Fibroblast of upper back skin (primary cell): Measurements from ENCODE around the gene RSPH9.
A peak's percentile ranks its signal among the peaks of the same experiment; 100 is the strongest.
"Not testable (repeated sequence)": the region's sequence is repeated elsewhere in the genome, so short reads cannot be mapped to it uniquely, and the experiment has no call there.

Source experiments
- DNase-seq: peaks from one replicate; pipeline ENCODE4 v3.0.0-alpha.2; 2013

RSPH9 gene

DNA sequence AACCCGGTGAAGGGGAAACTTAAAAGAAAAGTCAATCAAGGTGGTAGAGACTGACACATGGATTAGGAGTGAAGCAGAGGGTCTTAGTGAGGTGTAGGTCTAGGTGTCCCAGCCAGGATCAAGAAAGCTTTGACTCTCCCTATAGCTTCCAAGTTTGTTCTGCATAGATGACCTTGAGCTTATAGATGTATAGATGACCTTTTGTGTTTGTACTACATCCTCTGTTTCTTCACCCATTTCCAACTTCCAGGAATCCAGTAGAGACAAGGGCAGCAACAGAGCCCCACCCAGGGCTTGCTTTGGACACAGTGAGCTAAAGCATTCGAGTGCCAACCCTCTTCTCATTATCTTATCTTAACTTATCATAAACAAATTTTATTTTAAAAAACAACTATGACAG, 44.6 kb downstream of the RSPH9 start:
- DNase-seq = no peak

DNA sequence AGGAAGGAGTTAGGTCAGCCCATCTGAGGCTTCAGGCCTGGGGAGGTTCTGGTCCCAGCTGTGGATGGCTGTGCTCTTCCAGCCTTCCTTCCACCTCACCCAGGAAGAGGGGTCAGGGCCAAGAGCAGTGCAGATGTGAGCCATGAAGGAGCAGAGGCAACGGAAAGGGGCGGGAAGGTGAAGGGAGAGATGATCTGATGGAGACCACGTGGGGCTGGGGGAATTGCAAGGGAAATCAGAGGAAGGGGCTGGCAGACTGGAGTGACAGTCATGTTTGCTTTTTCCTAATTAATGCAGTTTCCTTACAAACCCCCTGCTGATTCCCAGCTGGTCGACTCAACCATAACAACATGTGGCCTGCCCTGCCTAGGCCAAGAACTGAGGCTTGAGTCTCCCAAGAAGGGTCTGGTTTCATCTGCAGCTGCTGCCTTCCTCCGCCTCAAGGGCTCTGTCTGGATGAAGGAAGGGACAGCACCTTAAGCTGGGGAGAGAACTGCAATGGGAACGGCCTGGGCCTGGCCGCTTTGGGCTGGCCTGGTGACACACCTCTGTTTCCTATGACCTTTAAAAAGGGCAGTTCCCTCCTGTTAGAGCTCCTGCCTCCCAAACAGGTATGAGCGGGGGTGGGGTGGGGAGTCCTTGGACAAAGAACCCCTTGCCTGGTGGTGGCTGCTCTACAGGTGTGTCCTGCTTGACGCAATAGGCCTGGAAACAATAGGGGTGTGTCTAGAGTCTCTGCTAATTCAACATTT, 50.6 kb downstream of the RSPH9 start:
- no peak for DNase-seq

DNA sequence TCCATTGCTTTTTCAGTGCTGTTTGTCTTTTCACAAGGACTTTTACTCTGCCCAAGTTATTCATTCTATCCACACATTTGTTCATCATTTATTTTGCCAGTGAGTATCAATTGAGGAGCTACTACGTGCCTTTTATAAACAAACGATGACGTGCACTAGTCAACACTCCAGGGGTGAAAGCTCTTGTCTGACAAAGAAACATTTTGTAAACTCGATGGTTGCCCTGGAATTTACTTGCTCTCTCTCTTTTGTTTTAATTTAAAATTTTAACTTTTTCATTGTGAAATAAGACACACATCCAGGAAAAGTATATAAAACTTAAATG, 51.1 kb downstream of the RSPH9 start:
- DNase-seq = no peak

DNA sequence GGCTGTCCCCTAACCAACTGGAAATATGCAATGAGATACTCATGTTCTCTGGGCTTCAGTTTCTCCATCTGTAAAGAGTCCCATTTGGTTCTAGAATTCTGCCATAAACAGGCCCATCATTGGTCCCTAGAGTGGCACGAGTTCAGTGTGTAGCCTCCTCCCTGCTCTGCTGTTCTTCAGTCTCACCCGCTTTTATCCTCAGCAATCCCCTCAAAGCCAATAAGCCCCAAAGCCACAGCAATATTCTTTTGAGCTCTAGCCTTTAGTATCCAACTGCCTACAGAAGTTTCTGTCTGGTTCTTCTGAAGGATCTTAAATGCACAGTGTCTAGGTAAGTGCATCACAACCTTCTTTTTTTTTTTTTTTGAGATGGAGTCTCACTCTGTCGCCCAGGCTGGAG, 52.6 kb downstream of the RSPH9 start:
- DNase-seq = no peak

DNA sequence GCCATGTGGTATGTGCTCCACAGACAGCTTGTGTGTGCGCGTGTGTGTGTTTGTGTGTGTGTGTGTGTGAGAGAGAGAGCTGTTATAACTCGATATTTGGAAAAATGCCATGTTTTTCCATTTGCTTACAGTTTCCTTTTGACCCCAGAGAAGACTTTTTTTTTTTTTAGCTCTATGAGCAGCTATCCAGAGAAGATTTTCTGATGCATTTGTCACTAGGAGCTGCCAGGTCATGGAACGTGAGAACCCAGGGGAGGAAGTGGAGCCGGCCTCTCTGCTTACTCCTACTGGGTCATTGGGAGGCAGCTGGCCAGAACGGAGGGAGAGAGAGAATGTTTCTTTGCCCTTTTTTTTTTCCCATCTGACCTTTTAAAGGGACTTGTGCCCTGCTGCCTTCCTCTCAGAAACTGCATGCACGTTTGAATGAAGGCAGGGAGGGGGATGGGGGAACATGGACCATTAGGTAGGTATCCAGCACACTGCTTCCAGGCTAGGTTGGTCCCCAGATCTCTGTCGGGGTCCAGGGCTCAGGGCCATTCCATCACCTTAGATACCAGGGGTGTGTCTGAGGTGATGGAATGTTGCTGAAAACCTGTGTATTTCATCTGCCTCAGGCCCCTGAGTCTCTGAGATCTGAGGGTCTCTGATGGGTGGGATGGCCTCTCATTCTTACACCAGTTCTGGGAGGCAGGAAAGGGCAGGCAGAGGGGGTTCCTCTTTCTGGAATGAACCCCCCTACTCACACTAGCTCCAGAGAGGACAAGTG, 53.9 kb downstream of the RSPH9 start:
- peak; percentile 33 for DNase-seq

DNA sequence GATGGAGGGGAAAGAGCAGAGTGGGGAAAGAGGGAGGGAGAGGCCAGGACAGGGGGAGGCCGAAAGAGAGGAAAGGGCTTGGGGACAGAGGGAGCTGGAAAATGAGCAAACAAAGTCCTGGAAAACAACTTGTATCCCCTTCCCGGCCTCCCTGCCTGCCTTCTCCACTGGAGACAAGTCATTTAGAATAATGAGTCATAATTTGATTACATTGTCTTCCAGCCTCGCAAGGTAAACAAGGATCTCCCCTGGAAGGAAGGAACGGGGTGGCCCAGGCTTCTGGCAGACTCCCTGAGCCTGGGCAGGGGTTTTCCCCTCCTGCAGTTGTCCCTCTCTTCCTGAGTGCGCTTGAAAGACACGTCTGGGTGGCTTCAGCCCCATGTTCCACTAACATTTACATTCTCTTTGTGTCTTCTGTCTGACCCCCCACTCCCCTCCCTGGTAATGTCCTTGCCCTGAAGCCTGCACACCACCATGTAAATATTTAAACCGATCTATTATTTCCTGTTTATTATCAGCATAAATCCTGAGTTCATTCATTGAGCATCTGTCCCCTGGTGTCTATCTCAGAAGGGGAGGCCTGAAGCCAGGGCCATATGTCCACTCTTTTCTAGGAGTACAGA, 54.8 kb downstream of the RSPH9 start:
- no peak for DNase-seq

DNA sequence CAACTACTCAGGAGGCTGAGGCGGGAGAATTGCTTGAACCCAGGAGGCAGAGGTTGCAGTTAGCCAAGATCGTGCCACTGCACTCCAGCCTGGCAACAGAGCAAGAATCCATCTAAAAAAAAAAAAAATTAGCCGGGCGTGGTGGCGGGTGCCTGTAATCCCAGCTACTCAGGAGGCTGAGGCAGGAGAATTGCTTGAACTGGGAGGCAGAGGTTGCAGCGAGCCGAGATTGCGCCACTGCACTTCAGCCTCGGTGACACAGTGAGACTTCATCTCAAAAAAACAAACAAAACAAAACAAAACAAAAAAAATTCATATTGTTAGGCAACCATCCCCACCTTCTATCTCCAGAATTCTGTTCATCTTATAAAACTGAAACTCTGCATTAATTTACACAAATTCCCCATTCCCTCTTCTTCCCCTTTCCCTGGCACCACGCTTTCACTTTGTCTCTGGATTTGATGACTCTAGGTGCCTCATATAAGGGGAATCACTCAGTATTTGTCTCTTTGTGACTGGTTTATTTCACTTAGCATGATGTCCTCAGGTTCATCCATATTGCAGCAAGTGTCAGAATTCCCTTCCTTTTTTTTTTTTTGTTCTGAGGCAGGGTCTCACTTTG, 56.2 kb downstream of the RSPH9 start:
- DNase-seq = not testable (repeated sequence)

DNA sequence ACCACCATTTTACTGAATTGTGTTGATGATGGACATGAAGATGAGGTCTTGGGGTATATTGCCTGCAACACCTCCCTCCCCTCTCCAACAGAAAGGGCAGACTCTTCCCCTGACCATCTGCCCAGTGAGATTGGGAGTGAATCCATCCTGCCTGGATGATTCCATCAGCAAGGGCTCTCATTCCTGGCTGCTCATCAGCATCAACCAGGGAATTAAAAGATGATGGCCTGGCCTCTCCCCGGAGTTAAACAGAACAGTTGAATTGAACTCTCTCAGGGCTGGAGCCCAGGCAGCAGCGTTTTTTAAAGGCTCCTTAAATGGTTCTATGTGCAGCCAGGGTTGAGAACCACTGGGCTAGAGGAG, 57.3 kb downstream of the RSPH9 start:
- DNase-seq = no peak

DNA sequence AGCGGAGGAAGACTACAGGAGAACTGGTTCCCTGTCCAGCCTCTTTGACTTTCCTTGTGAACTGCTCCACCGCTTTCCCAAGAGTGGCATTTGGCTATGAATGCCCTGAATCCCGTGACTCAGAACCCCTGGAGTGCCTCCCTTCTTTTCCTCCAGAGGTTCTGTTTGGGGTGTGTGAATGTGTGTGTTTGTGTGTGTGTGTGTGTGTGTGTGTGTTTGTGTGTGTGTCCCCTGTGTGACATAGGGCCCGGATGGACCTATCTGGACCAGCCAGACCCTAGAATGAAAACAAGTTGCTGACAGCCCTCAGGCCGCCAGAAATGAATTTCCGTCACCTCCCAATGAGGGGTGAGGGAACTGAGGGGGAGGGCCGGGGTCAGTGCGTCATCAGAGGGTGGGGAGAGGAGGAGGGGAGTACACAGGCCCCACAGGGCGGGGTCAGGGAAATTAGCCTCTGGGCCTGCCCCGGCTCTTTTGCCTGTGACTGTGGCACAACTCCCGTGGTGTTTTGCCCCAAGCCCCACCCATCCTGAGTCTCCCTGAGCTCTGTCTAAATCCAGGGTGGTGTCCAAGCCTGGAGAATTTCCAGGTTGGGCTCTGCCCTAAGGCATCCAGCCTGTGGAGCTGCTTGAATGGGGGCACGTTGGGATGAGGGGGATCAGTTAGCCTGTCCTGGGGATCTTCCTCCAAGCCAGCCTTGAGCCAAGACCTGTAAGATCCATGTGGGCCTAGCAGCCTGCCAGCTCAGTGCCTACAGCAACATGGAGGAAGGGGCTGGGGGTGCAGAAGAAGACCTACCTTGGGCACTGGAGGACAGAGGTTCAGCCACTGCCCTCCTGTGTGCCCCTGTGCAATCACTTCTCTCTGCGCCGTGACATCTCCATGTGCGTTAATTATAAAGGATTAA, 58.0 kb downstream of the RSPH9 start:
- peak; percentile 93 for DNase-seq

DNA sequence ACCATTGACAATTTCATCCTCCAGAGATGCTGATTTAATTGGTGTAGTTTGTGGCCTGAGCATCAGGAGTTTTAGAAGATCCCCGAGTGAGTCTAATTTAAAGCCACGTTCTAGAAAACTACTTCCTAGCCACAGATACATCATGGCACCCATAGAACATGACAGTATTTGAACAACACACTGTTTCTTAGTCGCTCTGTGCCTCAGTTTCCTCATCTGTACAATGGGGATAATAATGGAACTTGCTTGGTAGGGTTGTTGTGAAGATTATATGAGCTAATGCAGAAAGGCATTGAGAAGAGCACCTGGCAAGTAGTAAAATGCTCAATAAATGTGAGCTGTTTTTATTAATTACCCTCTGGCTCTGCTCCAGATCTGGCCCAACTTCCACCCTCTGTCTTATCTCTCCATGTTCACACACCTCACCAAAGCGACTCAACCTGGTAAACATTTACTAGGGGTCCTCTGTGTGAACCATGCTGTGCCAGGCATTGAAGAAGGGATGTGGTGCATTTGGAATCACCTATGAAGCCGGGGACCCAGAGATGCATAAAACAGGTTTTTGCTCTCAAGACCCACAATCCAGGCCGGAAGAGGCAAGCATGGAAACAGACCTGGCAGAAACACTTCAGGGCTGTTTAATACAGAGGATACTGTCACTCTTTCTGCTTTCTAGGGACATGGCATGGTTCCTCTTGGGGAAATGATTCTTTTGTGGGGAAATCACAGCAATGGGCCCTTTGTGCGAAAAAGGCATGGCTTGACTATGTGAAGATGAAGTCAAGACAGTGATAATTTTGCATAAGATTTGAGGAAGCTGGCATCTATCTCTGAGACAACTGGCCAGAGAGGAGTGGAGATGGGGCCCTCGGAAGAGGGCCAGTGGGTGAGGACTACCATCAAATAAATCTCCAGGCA, 58.9 kb downstream of the RSPH9 start:
- no peak for DNase-seq

DNA sequence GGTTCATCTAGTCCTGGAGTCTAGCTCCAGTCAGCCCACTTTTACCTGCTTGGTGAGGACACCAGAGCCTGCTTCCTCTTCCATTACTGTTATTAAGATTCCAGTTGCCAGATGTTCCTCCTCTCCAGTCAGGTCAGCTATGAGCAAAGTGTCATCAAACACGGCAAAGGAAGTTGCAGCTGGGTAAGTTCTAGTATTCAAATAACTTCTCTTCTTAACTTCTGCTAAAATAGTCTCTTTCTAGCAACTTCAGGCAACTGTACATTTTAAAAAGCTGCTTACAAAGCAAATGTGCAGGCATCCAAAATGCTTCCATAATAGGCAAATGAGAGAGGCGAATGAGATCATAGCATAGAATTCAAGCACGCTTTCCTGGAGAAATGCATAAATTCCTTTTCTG, 61.2 kb downstream of the RSPH9 start:
- no peak for DNase-seq

DNA sequence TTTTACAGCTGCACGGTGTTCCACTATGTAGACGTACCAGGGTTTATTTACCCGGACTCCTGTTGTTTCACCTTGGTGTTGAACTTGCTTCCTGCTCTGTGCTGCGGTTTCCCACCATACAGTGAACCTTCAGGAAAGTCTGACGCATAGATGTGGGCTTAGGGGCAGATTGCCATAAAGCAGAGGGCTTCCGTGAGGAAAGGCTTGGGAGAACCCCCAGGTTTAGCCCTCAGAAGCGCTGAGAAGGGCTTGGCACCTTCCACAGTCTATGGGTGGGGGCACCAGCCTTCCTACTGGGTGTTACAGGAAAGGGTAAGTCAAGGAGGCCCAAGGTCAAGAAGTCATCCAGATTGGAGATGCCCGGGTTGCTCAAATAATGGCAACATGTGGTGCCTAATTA, 62.0 kb downstream of the RSPH9 start:
- no peak for DNase-seq

DNA sequence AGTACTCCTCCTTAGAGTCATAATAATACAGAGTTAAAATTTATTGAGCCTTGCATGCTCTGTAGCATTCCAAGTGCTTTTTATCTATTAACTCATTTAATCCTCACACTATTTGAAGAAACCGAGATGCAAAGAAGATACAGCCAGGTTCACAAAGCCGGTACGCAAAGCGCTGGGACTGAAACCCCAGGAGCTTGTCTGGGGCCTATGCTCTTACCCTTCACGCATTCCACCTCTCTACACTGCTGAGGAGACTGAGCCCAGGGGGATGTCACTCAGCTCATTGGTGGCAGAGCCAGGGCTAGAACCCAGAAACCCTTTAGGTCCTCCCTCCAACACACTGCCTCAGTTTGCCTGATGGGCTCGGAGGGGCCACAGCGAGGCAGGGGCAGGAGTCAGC, 62.4 kb downstream of the RSPH9 start:
- DNase-seq = no peak

DNA sequence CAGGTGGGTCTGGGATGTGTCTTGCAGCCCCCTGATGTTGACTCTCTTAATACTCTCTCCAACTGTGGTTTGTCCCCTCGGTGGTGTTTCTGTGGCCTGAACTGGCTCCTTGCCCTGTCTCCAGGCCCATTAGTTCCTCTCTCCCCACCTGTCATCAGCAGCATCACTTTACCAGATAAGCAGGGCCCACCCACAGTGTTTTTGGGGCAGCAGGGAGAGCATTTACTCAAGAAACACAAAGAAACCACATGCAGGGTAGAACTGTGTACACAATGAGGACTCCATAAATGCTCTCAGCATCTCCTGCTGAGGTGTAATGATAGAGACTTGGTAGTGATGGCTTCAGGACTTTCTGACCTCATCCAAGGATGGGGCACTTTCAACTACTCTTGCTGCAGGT, 62.9 kb downstream of the RSPH9 start:
- no peak for DNase-seq

DNA sequence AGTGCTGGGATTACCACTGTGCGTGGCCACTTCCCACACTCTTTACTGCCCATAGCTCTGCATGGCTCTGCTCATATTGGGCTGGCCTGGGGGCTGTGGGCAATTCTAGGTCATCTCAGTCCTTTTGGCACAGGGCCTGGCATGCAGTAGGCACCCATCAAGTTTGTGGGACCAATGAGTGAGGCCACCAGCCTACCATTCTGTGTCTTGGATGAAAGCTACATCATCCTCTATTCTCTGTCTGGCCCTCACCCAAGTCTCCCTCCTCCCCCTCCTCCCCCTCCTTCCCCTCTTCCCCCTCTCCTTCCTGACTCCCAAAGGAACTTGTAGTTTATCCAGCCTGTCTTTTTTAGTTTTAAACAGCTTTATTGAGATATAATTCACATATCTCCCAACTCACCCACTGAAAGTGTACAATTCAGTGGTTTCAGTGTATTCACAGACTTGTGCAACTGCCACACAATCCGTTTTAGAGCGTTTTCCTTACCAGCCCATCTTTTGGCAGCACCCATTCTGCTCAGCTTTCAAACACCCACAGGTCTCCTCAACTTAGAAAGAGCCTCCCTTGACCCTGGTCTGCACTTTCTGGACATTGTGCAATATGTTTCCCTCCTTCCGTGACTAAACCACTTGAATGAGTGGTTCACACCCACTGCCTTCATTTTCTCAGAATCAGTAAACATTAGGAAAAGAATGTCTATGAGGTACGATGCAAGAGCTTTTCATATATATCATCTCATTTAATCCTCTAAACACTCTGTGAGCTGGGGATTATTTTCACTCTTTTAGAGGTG, 64.2 kb downstream of the RSPH9 start:
- peak; percentile 55 for DNase-seq

DNA sequence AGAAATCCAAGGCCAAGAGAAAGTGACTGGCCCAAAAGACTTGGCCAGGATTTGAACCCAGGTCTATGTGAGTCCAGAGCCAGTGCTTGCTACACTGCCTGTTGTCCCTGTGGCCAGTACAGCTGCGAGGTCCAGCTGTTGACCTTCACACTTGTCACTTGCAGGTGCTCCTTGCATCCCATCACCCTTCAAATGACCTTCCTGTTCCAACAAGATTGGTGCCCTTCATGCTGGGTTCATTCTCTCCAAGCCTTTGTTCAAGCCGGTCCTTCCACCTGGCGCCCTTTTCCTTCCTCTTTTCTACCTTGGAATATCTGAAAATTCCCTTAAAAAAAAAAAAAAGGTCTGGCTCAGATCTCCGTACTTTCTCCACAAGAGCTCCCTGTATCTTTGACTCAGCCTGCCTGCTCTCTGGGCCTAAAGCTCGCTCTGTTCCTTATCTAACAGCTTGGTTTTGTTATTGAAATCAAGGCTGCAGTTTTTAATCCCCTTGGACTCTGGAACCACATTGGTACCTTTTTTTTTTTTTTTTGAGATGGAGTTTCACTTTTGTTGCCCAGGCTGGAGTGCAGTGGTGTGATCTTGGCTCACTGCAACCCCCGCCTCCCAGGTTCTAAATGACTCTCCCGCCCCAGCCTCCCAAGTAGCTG, 64.9 kb downstream of the RSPH9 start:
- DNase-seq = no peak

DNA sequence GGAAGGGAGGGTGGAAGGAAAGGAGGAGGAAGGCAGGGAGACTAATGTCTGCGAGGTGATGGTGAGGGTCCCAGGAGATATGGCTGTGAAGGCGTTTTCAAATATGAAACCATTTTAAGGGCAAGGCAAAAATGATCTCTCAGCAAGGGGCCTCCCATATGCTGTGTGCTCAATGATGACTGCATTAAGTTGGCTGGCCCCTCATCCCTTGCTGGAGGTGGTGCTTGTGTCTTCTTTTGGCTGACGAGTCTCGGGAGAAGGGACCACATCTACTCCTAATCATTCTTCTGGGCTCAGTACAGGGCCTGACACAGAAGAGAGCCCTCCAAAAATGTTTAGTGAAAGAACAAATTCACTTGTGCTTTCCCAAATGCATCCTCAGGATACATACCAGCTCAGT, 65.7 kb downstream of the RSPH9 start:
- DNase-seq = no peak

DNA sequence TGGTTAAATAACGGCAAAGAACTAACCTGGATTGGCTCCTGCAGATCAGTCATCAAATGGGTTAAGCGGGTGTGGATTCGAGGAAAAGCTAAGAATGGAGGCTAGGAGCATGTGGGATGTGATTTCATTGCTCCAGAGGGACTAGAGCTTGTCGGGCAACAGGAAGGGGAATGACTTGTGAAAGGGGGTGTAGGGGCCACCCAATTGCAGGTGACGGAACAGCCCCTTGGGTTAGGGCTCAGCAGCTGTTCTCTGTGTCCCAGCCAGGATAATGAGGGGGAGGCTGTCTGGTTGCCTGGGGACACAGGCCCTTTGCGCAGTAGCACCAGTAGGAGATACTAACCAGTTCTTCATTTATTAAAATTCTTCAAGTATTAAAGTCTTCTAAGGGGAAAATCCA, 67.7 kb downstream of the RSPH9 start:
- DNase-seq = no peak

DNA sequence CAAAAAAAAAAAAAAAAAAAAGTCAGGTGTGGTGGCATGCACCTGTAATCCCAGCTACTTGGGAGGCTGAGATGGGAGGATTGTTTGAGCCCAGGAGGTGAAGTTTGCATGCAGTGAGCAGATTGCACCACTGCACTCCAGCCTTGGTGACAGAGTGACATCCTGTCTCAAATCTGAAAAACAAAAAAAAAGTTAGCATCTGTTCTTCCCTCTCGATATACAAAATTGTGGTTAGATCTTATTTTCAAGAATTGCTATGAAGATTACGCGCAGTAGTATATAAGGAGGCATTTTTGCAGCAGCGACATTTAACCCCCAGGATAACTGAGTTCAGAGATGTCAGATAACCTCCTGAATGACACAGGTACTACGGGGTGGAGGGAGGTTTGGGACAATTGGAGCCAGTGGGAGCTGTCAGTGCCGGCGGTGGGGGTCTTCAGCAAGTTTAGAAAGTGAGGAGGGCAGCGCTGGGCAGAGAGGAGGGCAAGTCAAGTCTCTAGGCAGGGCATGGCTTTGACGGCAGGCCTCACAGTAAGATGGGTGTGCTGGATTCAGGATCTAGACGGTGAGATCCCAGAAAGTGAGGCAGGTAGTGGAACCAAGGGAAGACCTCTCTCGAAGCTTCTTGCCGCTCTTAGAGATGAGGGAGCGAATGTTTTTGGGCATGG, 68.9 kb downstream of the RSPH9 start:
- DNase-seq = no peak
